BJ (cell line): ENCODE results near the gene NF1. TPM values are rescaled to one million over a fixed set of nuclear protein-coding genes. Genes with fewer than 3 reads are reported as not detected.
"Not testable (repeated sequence)": the region's sequence is repeated elsewhere in the genome, so short reads cannot be mapped to it uniquely, and the experiment has no call there.

Experiments
- CTCF ChIA-PET: fragments of 350-600 bp; formaldehyde crosslinking; extraction: SDS; loops from one replicate; lab custom pipeline; 2021; ENCODE audit warnings: antibody characterized with exemption, inconsistent platforms; lab: Yijun Ruan, JAX
- POLR2A ChIA-PET: fragments of 300-600 bp; sonication (Branson Sonifier 250); formaldehyde crosslinking; extraction: SDS; loops from one replicate; lab custom pipeline; 2021; ENCODE audit warnings: antibody characterized with exemption; lab: Charles Lee
- DNase-seq: peaks from one replicate; pipeline ENCODE4 v3.0.0-alpha.2; 2011; ENCODE audit warnings: low read depth
- H3K27me3 ChIP-seq: 2 replicates; pipeline ENCODE4 v1.6.0; 2011; ENCODE audit warnings: low read length; ENCODE audit not compliant: control insufficient read depth, insufficient read depth
- H3K36me3 ChIP-seq: 2 replicates; pipeline ENCODE4 v1.5.1; 2011; ENCODE audit warnings: low read length; ENCODE audit not compliant: control insufficient read depth, insufficient read depth
- H3K4me3 ChIP-seq: 2 replicates; pipeline ENCODE4 v1.5.1; 2011; ENCODE audit warnings: low read depth, mild to moderate bottlenecking, control low read depth, low read length
- CTCF ChIP-seq: IDR thresholded peaks from 2 replicates; pipeline ENCODE4 v1.5.1; 2011; ENCODE audit warnings: low read depth, mild to moderate bottlenecking, control low read depth, inconsistent platforms, low read length, moderate library complexity; ENCODE audit not compliant: insufficient read depth
- polyA plus RNA-seq: library from polyadenylated mRNA; depleted of rRNA; stranded (reverse); fragments of >200 nt; gene quantifications from 2 replicates; pipeline ENCODE4 v1.2.3, GENCODE V29; 2011

The NF1 gene
- polyA plus RNA-seq, 1 experiment: 29.3 TPM

- CTCF ChIA-PET: no interaction called here
- DNase-seq: no peak
- TF ChIP-seq CTCF: no peak
- no peaks in the 10 kb centered on the region for H3K27me3 ChIP-seq
- POLR2A ChIA-PET: no interaction called here
- no peaks in the 10 kb centered on the region for H3K36me3 ChIP-seq
- H3K4me3 ChIP-seq: no peak overlapping the region
Measured at GRCh38 chr17:31079731-31080130, 15.0 kb upstream of the NF1 start.

- Histone ChIP-seq H3K36me3 (no peaks in the 10 kb centered on the region), H3K4me3 (no peak overlapping the region), H3K27me3 (no peaks in the 10 kb centered on the region)
- POLR2A ChIA-PET: interaction anchor here (0.5 kb wide), 1 partner anchor 794 kb away, joined by 4 read pairs; the partner anchor contains the start of gene BLMH
- CTCF ChIA-PET: interaction anchor here (1.3 kb wide), 1 partner anchor 9 kb away, joined by 5 read pairs; the partner anchor contains the start of gene NF1
- no peak for DNase-seq
- no peak for TF ChIP-seq CTCF
Measured at GRCh38 chr17:31085563-31085962, 9.2 kb upstream of the NF1 start.

- no peak for DNase-seq
- ChIA-PET CTCF (no interaction called here), POLR2A (no interaction called here)
- Histone ChIP-seq H3K36me3 (no peaks in the 10 kb centered on the region), H3K4me3 (no peak overlapping the region), H3K27me3 (no peaks in the 10 kb centered on the region)
- TF ChIP-seq CTCF: no peak
Measured at GRCh38 chr17:31089471-31089870, 5.3 kb upstream of the NF1 start.

- H3K4me3 ChIP-seq, POLR2A ChIA-PET, DNase-seq, H3K27me3 ChIP-seq, H3K36me3 ChIP-seq: not testable (repeated sequence)
- CTCF ChIA-PET: interaction anchor here (0.8 kb wide), 1 partner anchor 10 kb away, joined by 4 read pairs; no protein-coding TSS in a partner anchor
Measured at GRCh38 chr17:31090650-31091049, 4.1 kb upstream of the NF1 start.

GRCh38 chr17:31092475-31093064 is 2.2 kb upstream of the NF1 start:
- POLR2A ChIA-PET: no interaction called here
- no peak overlapping the region for H3K4me3 ChIP-seq
- no peak for TF ChIP-seq CTCF
- DNase-seq: no peak
- H3K27me3 ChIP-seq: no peaks in the 10 kb centered on the region
- CTCF ChIA-PET: no interaction called here
- H3K36me3 ChIP-seq: no peaks in the 10 kb centered on the region
